Right lobe of liver (tissue), 6 donors: ENCODE data around the gene AQP10. TPM values are rescaled to one million over a fixed set of nuclear protein-coding genes. Genes with fewer than 3 reads are reported as not detected.

Experiments used
- ATAC-seq, 4 donors: fragments of 200-7000 bp; cut with Tn5 transposase; one replicate each; pipeline ENCODE4 v1.9.1; 2020; ENCODE audit warnings: mild to moderate bottlenecking in 4 of 4, moderate library complexity in 4 of 4
- DNase-seq, 3 donors: peaks; one replicate each; pipeline ENCODE4 v3.0.0-alpha.2; 2020
- H3K27ac ChIP-seq, 3 donors: fragments of 200-600 bp; one replicate each; pipeline ENCODE4 v1.8.0; 2022
- H3K27me3 ChIP-seq, 2 donors: fragments of 200-600 bp; one replicate each; pipeline ENCODE4 v1.8.0; 2022
- H3K36me3 ChIP-seq, 4 donors: fragments of 200-600 bp; sonication (generic) in 1 of 4; one replicate each; pipeline versions ENCODE4 v1.5.1 to v1.8.0; 2017 to 2022; ENCODE audit warnings: control low read depth in 1 of 4
- H3K4me1 ChIP-seq, 4 donors: fragments of 200-600 bp; sonication (generic) in 1 of 4; one replicate each; pipeline versions ENCODE4 v1.5.1 to v1.8.0; 2017 to 2022; ENCODE audit warnings: control low read depth in 1 of 4
- H3K4me3 ChIP-seq, 3 donors: fragments of 200-600 bp; one replicate each; pipeline ENCODE4 v1.8.0; 2022
- H3K9me3 ChIP-seq, 4 donors: fragments of 200-600 bp; sonication (generic) in 1 of 4; one replicate each; pipeline versions ENCODE4 v1.5.1 to v1.8.0; 2017 to 2022; ENCODE audit warnings: control low read depth in 1 of 4
- CTCF ChIP-seq, 4 donors: fragments of 200-600 bp in 3 of 4; fragments of 450-650 bp in 1 of 4; IDR thresholded peaks; one replicate each; pipeline versions ENCODE4 v1.5.1 to v1.8.0; 2016 to 2022; ENCODE audit warnings: antibody characterized with exemption in 4 of 4, mild to moderate bottlenecking in 2 of 4
- POLR2A ChIP-seq: fragments of 450-650 bp; IDR thresholded peaks from one replicate; pipeline ENCODE4 v1.6.1; 2017; ENCODE audit warnings: antibody characterized with exemption, mild to moderate bottlenecking
- WGBS: methylation state at CpG from one replicate; pipeline ENCODE4 v1.1.6; 2018; ENCODE audit warnings: low coverage, low lambda C conversion rate; ENCODE audit not compliant: insufficient coverage; ENCODE audit errors: missing lambda C conversion rate; 5-methylcytosine and 5-hydroxymethylcytosine counted together
- intact Hi-C, 2 donors: fragments of 100-400 bp; cut with DNase I; formaldehyde crosslinking; loops; one replicate each; pipeline versions ENCODE4 v1.11.2 to v1.14.1; 2022
- total RNA-seq, 6 experiments: library from RNA; depleted of rRNA in 2 of 6; stranded (reverse); fragments of >200 nt in 2 of 6; fragmentation: NEBNext Ultra II Directional in 3 of 6; extraction: Animal tissue kit (Norgen Biotek cat#: 25700) in 3 of 6; gene quantifications; one replicate each; pipeline versions ENCODE4 v1.1.0 to v1.2.4, GENCODE V29; 2016 to 2023
- donor health status: DM: no; HTN: yes; CAD: no.
- donor health status: DM: no; HTN: no; CAD: no.
- donor health status: DM: no; HTN: no; CAD: no.
- donor health status: DM: no; HTN: yes; CAD: no.
- donor health status: DM: no; HTN: yes; CAD: no.

The AQP10 gene
- total RNA-seq, 6 experiments from 2014 or later, result not detected

- H3K27me3 ChIP-seq, result no peaks in the 10 kb centered on the region
- DNase-seq (no peak), ATAC-seq (no peak)
- no peaks in the 10 kb centered on the region for H3K9me3 ChIP-seq
- no peak overlapping the region for H3K27ac ChIP-seq
- no peak overlapping the region for H3K4me3 ChIP-seq
- H3K36me3 ChIP-seq, result no peaks in the 10 kb centered on the region
- intact Hi-C loops, result no loop called here
- H3K4me1 ChIP-seq, result peaks cover 0 to 24% (median 9%) of the 10 kb centered on the region in 4 donors
- no peak for TF ChIP-seq CTCF (IDR thresholded peaks at IDR 0.05)
- no peak for TF ChIP-seq POLR2A
Observed at GRCh38 chr1:154330669-154331068, 9.8 kb downstream of the AQP10 start.

GRCh38 chr1:154334079-154335024 is 13.5 kb downstream of the AQP10 start:
- 60% methylated on average over 13 of the region's 13 CpGs for WGBS
- DNase-seq (peak in 1 of 3 donors; percentile 72), ATAC-seq (peak; percentile 80 to 84 (median 82))
- Histone ChIP-seq H3K27me3 (no peaks in the 10 kb centered on the region), H3K27ac (peak overlapping the region in 2 of 3 donors; percentile 5 to 19), H3K36me3 (no peaks in the 10 kb centered on the region), H3K4me1 (peaks cover 0 to 17% (median 7%) of the 10 kb centered on the region in 4 donors), H3K4me3 (no peak overlapping the region), H3K9me3 (no peaks in the 10 kb centered on the region)
- intact Hi-C loops, result no loop called here
- no peak for TF ChIP-seq CTCF (IDR thresholded peaks at IDR 0.05)
- TF ChIP-seq POLR2A, result no peak

GRCh38 chr1:154335025-154335714 is 14.3 kb downstream of the AQP10 start:
- peak; percentile 76 to 84 (median 78) for DNase-seq

More at GRCh38 chr1:154335025-154335714, 14.3 kb downstream of the AQP10 start:
- peak overlapping the region in 2 of 3 donors; percentile 5 to 16 for H3K27ac ChIP-seq
- H3K4me3 ChIP-seq, result no peak overlapping the region
- H3K27me3 ChIP-seq, result no peaks in the 10 kb centered on the region
- WGBS, result 34% methylated on average over 11 of the region's 11 CpGs
- H3K4me1 ChIP-seq, result peaks cover 0 to 17% (median 7%) of the 10 kb centered on the region in 4 donors
- peak; percentile 79 to 85 (median 84) for ATAC-seq
- TF ChIP-seq POLR2A (no peak), CTCF (IDR thresholded peaks at IDR 0.05) (peak; percentile 75 to 93 (median 86))
- intact Hi-C loops, result no loop called here
- H3K36me3 ChIP-seq, result no peaks in the 10 kb centered on the region
- H3K9me3 ChIP-seq, result no peaks in the 10 kb centered on the region
